ENCODE measurements around the gene NAA60. TPM values are rescaled to one million over a fixed set of nuclear protein-coding genes. Genes with fewer than 3 reads are reported as not detected.

NAA60 gene
- total RNA-seq, 1 donor = 16.6 TPM

- no peak for DNase-seq (ENCODE audit: low read depth)
Measured at GRCh38 chr16:3484318-3485096, 41.0 kb downstream of the NAA60 start.

GRCh38 chr16:3485097-3485745 is 41.7 kb downstream of the NAA60 start:
- TF ChIP-seq CTCF (IDR thresholded peaks at IDR 0.05; ENCODE audit: insufficient read depth, low read length) = no peak
- DNase-seq (ENCODE audit: low read depth) = no peak
- H3K4me3 ChIP-seq (ENCODE audit: low read depth, low read length) = no peak overlapping the region

More at GRCh38 chr16:3484318-3485096, 41.0 kb downstream of the NAA60 start:
- H3K4me3 ChIP-seq (ENCODE audit: low read depth, low read length) = no peak overlapping the region
- TF ChIP-seq CTCF (IDR thresholded peaks at IDR 0.05; ENCODE audit: insufficient read depth, low read length) = no peak

GRCh38 chr16:3485821-3486505 is 42.5 kb downstream of the NAA60 start:
- H3K4me3 ChIP-seq (ENCODE audit: low read depth, low read length) = no peak overlapping the region
- TF ChIP-seq CTCF (IDR thresholded peaks at IDR 0.05; ENCODE audit: insufficient read depth, low read length) = no peak
- no peak for DNase-seq (ENCODE audit: low read depth)

DNA sequence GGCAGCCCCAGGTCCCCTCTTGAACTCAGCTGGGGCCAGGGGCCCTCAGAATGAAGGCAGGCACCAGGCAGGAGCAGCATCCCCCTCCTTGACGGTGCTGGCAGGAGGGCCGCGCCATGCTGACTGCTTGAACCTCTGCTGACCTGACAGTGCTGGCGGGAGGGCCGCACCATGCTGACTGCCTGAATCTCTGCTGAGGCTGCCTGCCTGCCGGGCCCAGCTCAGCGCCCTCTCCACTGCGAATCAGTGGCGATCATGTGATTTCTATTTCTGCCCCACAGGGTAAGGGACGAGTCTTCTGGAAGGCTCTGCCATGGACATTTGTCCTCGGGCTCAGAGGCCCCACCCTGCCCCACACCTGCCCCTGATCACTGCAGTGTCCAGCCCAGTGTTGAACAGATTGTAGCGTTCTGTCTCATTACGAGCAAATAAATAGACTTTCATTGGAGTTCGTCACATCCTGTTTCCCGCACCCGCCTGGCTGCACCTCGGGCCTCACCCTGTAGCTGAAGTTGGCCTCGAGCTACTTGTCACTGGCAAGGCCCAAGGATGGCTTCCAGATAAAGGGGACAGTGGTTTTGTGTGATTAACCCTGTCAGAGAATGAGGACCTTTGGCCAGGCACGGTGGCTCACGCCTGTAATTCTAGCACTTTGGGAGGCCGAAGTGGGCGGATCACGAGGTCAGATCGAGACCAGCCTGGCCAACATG is 43.2 kb downstream of the NAA60 start:
- TF ChIP-seq CTCF (IDR thresholded peaks at IDR 0.05; ENCODE audit: insufficient read depth, low read length) = no peak
- DNase-seq (ENCODE audit: low read depth) = no peak
- H3K4me3 ChIP-seq (ENCODE audit: low read depth, low read length) = no peak overlapping the region

DNA sequence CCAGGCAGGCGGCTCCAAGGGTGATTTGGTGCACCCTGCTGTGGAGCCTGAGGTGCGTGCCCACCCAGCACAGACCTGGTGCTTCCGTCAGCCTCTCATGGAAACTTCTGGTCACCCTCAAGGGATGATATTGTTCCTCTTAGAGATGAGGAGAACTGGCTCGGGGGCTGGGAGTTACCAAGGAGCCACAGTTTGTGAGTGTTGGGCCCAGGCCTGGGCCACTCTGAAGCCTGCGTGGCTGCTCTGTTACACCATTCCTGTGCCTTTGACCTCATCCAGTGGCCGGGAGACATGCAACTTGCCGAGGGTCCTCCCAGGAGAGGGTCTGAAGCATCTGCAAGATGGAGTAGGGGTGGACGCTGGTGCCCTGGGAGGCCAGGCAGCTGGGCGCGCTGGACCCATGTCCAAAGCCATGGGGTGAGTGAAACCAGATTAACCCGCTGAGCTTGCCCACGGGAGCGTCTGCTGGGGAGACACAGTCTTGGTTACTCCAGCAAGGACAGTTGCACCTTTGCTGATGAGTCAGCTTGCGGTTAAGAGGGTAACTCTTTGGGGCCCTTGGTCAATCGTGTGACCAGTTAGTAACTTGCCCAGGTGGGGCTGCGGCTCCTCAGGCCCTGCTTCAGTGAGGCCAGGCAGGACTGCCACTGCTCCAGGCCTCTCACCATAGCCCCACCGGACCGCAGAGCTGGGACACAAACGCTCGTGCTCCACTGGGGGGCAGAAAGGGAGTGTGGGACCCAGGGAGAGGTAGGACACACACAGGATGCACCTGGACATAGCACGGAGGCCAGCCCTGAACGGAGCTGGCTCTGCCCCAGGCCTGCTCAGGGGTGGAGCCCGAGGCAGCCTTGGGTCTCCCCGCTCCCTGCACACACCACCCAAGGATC is 44.3 kb downstream of the NAA60 start:
- DNase-seq (ENCODE audit: low read depth) = no peak
- TF ChIP-seq CTCF (IDR thresholded peaks at IDR 0.05; ENCODE audit: insufficient read depth, low read length) = no peak
- H3K4me3 ChIP-seq (ENCODE audit: low read depth, low read length) = no peak overlapping the region

DNA sequence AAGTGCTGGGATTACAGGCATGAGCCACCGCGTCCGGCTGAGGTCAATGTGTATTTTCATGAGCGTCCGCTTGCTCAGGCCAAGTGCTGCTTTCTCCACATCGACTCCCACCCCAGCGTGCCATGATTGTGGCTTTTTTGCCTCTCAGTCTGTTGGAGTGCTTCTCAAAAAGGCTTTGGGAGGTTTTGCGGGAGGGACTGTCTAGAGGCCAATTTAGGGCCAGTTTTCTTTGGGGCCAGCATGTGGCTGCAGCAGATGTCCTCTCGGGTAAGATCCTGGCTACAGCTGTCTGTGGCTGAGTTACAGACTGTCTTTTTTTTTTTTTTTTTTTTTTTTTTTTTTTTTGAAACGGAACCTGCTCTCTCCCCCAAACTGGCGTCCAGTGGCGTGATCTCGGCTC is 45.3 kb downstream of the NAA60 start:
- no peak overlapping the region for H3K4me3 ChIP-seq (ENCODE audit: low read depth, low read length)
- DNase-seq (ENCODE audit: low read depth) = no peak
- TF ChIP-seq CTCF (IDR thresholded peaks at IDR 0.05; ENCODE audit: insufficient read depth, low read length) = no peak

Measured in fibroblast of the aortic adventitia (primary cell).